ENCODE results near the gene TP53I13.

The TP53I13 gene

DNA sequence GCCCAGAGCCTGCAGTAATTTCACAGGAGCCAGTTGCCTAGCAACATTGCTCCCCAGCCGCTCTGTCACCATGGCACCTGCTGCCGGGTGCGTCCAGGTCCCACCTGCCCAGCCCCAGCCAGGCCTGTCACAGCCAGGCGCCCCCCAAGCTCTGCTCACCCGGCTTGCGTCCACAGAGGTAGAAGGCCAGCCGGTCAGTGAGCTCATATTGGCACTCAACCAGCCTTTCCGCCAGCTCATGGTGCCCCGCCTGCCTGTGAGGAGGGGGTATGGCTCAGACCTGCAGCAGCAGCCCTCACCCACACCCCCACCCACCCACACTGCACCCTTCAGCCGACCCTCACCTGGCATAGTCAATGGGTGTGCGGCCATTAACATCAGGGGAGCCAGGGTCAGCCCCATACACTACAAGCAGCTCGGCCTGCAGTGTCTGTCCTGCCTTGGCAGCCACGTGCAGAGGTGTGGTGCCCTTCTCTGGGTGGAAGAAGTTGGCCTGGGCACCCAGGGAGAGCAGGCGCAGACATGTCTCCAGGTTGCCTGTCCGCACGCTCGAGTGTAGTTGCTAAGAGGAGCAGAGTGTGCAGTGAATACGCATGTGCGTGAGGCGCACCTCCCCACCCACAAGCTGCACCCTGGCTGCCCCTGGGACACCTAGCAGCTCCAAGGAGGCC is 13.2 kb downstream of the TP53I13 start:
- H3K27ac ChIP-seq: no peak overlapping the region
- H3K9me3 ChIP-seq (ENCODE audit: low read depth, low read length): no peaks in the 10 kb centered on the region
- H3K4me3 ChIP-seq: no peak overlapping the region
- DNase-seq (ENCODE audit: low read depth, low spot score): no peak
- H3K9ac ChIP-seq (ENCODE audit: insufficient read length): no peak overlapping the region
- TF ChIP-seq POLR2AphosphoS5 (IDR thresholded peaks at IDR 0.05; ENCODE audit: borderline replicate concordance, low read depth, low read length) (no peak), EZH2 (IDR thresholded peaks at IDR 0.05) (no peak), FOXP2 (optimal IDR thresholded peaks at IDR 0.05; ENCODE audit: control extremely low read depth, extremely low read length, insufficient read depth) (no peak)
- H3K36me3 ChIP-seq (ENCODE audit: insufficient read depth, low read length): peaks cover 3% of the 10 kb centered on the region; the same call in 1 of the 2 replicates

DNA sequence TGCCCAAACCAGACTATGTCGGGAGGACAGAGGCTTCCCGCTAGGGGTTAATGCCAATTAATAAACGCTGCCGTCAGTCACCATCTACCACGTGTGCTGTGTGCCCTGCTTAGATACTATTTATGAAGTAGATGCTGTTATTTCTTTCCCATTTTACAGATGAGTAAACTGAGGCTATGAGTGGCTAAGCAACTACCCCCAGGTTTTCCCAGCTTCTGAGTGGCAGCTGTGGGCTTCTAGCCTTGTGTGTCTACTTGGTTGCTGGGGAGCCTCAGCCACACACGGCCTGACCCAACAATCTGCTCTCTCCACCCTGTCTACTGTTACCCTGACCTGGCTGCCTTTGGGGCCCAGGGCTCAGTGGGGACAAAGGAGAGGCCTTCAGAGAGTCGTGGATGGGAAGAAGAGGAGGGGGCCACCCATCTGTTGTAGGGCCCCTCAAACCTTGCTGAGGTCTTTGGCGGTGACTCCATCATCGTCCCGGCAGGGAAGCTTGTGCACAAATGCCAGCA is 13.8 kb downstream of the TP53I13 start:
- Histone ChIP-seq H3K27ac (no peak overlapping the region), H3K36me3 (ENCODE audit: insufficient read depth, low read length) (peaks cover 3% of the 10 kb centered on the region; the same call in 1 of the 2 replicates)

DNA sequence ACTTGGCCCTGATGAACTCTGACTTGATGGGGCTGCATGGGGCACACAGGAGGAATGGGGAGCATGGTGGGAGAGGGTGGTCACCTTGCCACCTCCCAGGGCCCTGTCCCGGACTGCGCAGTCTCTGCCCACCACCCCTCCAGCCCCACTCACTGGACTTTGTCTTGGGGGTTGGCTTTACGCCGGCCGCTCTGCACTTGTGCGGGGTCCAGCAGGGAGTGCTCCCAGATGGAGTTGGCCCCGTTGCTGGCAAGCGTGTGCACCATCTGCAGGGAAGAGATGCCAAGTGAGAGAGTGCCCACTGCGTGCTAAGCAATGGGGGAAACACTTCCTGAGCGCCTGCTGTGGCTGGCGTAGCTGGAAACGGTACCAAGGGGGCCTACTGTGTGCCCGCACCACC is 14.3 kb downstream of the TP53I13 start:
- TF ChIP-seq EZH2 (IDR thresholded peaks at IDR 0.05) (no peak), FOXP2 (optimal IDR thresholded peaks at IDR 0.05; ENCODE audit: control extremely low read depth, extremely low read length, insufficient read depth) (no peak), POLR2AphosphoS5 (IDR thresholded peaks at IDR 0.05; ENCODE audit: borderline replicate concordance, low read depth, low read length) (no peak)
- no peak for DNase-seq (ENCODE audit: low read depth, low spot score)
- no peak overlapping the region for H3K4me3 ChIP-seq
- H3K36me3 ChIP-seq (ENCODE audit: insufficient read depth, low read length): peaks cover 3% of the 10 kb centered on the region; the same call in 1 of the 2 replicates
- H3K27ac ChIP-seq: no peak overlapping the region
- H3K9ac ChIP-seq (ENCODE audit: insufficient read length): no peak overlapping the region
- H3K9me3 ChIP-seq (ENCODE audit: low read depth, low read length): no peaks in the 10 kb centered on the region

More for the DNA sequence above, 13.8 kb downstream of the TP53I13 start:
- H3K9ac ChIP-seq (ENCODE audit: insufficient read length): no peak overlapping the region
- H3K9me3 ChIP-seq (ENCODE audit: low read depth, low read length): no peaks in the 10 kb centered on the region
- no peak overlapping the region for H3K4me3 ChIP-seq
- TF ChIP-seq POLR2AphosphoS5 (IDR thresholded peaks at IDR 0.05; ENCODE audit: borderline replicate concordance, low read depth, low read length): no peak
- TF ChIP-seq FOXP2 (optimal IDR thresholded peaks at IDR 0.05; ENCODE audit: control extremely low read depth, extremely low read length, insufficient read depth): no peak
- TF ChIP-seq EZH2 (IDR thresholded peaks at IDR 0.05): no peak
- DNase-seq (ENCODE audit: low read depth, low spot score): no peak

DNA sequence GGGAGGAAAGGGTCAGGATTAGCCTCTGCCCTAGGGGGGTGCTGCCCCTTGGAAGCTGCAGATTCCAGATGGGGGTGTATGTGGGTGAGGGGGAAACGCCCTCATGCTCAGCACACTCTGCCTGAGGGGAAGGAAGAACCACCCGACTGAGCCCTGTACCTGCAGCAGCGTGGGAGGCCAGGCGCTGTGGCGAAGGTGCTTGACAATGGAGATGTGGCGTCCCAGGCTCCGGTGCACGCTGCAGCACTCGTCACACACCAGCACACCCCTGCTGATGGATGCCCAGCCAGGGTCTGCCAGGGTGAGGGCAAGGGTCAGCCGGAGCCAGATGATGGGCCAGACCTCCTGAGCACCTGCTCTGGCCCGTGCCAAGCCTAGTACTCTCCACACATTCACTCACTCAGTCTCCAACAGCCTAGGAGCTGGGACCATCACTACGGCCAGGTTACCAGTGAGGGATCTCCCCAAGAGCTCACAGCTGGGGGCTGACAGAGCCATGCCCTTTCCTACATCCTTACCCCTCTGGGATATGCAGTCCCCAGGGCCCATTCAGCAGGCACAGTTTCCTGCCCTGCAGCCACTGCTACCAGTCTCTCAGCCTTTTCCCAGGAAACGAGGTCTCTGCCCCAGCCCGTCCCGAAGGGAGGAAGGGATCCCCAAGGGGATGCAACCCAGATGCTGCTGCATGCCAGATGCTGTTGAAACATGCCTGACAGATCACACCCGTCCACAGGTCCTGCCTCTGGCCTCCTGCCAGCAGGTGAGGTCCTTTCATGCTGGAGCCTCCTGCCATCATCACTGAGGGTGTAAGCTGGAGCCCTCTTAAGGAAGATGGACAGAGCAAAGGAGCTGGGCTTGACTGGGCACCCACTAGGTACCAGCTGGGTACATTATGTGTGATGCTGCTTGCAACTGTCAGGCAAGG is 15.1 kb downstream of the TP53I13 start:
- TF ChIP-seq POLR2AphosphoS5 (IDR thresholded peaks at IDR 0.05; ENCODE audit: borderline replicate concordance, low read depth, low read length) (no peak), EZH2 (IDR thresholded peaks at IDR 0.05) (no peak), FOXP2 (optimal IDR thresholded peaks at IDR 0.05; ENCODE audit: control extremely low read depth, extremely low read length, insufficient read depth) (no peak)
- Histone ChIP-seq H3K27ac (no peak overlapping the region), H3K4me3 (no peak overlapping the region)

DNA sequence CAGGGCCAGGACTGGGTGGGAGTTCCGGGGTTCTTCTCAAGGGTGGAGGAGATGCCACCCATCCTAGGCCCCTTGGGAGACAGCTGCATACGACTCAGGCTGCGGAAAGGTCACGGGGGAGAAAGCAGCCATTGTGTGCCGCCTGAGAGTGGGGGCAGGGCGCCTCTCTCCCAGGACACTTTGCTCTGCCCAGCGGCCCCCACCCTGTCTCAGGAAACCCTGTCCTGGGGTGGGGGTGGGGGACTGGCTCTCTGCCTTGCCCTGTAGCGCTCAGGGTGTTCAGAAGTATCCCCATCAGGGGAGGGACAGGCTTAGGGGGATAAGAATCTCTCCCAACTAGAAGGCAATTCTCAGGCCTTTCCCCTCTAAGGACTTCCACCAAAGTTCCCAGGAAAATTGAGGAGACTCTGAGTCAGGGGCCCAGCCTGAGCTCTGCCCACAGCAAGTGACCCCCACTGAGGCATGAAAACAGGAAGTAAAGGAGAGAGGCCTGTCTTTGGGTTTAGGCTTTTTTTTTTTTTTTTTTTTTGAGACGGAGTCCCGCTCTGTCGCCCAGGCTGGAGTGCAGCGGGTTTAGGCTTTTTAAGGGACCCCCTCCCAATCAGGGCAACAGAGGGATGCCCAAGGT is 16.1 kb downstream of the TP53I13 start:
- no peak overlapping the region for H3K27ac ChIP-seq
- DNase-seq (ENCODE audit: low read depth, low spot score): no peak
- H3K36me3 ChIP-seq (ENCODE audit: insufficient read depth, low read length): peaks cover 3% of the 10 kb centered on the region; the same call in 1 of the 2 replicates
- H3K9ac ChIP-seq (ENCODE audit: insufficient read length): no peak overlapping the region
- no peaks in the 10 kb centered on the region for H3K9me3 ChIP-seq (ENCODE audit: low read depth, low read length)
- no peak for TF ChIP-seq POLR2AphosphoS5 (IDR thresholded peaks at IDR 0.05; ENCODE audit: borderline replicate concordance, low read depth, low read length)
- no peak for TF ChIP-seq EZH2 (IDR thresholded peaks at IDR 0.05)
- no peak for TF ChIP-seq FOXP2 (optimal IDR thresholded peaks at IDR 0.05; ENCODE audit: control extremely low read depth, extremely low read length, insufficient read depth)
- no peak overlapping the region for H3K4me3 ChIP-seq

More for the DNA sequence above, 15.1 kb downstream of the TP53I13 start:
- H3K36me3 ChIP-seq (ENCODE audit: insufficient read depth, low read length): peaks cover 3% of the 10 kb centered on the region; the same call in 1 of the 2 replicates
- H3K9me3 ChIP-seq (ENCODE audit: low read depth, low read length): no peaks in the 10 kb centered on the region
- no peak for DNase-seq (ENCODE audit: low read depth, low spot score)
- no peak overlapping the region for H3K9ac ChIP-seq (ENCODE audit: insufficient read length)

DNA sequence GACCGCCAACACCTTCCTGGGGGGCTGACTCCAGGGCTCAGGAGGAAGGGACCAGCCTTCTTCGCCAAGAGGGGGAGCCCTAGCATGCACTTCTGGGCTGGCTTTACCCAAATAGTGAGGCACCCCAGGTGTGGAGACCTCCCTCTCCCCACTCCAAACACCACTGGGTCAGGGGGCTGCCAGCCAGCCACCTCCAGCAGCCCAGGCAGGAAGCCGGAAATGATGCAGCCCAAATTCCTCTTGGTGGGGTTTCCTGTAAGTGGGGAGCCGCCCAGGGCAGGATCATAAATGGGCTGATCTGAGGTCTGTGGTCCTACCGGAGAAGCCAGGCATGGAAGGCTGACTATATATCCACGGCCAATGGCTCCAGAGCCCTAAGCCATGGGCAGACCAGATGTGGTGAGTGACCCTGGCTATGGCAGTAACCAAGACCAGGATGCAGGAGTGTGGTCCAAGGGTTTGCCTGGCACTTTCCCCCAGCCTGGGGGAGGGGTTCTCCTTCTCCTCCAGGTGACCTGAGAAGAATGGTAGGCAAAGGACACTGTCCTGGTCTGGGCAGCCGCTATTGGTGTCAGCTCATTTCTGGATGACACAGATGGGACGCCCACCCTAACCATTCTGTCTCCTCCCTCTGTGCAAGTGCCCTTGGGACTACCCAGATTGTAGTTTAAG is 16.7 kb downstream of the TP53I13 start:
- Histone ChIP-seq H3K4me3 (no peak overlapping the region), H3K9me3 (ENCODE audit: low read depth, low read length) (no peaks in the 10 kb centered on the region), H3K36me3 (ENCODE audit: insufficient read depth, low read length) (peaks cover 3% of the 10 kb centered on the region; the same call in 1 of the 2 replicates), H3K27ac (no peak overlapping the region), H3K9ac (ENCODE audit: insufficient read length) (no peak overlapping the region)
- no peak for TF ChIP-seq POLR2AphosphoS5 (IDR thresholded peaks at IDR 0.05; ENCODE audit: borderline replicate concordance, low read depth, low read length)
- TF ChIP-seq EZH2 (IDR thresholded peaks at IDR 0.05): no peak
- no peak for TF ChIP-seq FOXP2 (optimal IDR thresholded peaks at IDR 0.05; ENCODE audit: control extremely low read depth, extremely low read length, insufficient read depth)
- DNase-seq (ENCODE audit: low read depth, low spot score): no peak

DNA sequence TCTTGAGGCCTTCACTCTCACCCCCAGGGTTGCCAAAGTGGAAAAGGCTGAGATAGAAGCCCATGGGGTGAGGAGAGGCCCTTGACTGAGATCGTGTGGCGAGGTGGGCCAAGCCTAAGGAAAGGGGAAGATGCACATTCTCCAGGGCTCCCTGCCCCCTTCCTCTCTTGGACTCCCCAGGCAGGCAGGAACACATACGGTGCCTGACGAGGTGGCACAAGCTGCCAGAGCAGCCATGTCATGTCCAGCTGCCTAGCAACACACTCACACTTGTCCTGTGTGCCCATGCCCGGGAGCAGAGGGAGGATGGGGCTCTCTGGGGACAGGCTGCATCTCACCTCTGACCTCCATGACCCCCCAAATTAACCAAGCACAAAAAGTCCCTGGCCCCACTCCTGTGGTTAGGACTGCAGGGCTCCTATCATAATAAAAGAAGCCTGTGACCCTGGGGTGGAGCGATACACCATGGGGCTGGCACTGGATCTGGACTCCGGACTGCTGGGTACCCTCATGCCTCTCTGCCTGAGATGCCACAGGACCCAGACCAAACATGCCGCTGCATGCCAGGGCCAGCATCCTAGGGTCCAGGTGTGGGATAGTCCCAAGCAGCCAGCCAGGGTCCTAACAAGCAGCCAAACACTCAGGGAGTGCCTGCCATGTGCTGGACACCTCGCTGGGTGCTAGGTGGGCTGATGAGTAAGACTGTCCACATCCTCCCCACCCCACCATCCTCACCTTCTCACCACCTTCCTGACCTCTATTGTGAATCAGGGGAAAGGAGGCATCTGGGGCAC is 18.4 kb downstream of the TP53I13 start:
- no peak for DNase-seq (ENCODE audit: low read depth, low spot score)
- Histone ChIP-seq H3K9me3 (ENCODE audit: low read depth, low read length) (no peaks in the 10 kb centered on the region), H3K4me3 (no peak overlapping the region), H3K36me3 (ENCODE audit: insufficient read depth, low read length) (peaks cover 3% of the 10 kb centered on the region; the same call in 1 of the 2 replicates), H3K9ac (ENCODE audit: insufficient read length) (no peak overlapping the region), H3K27ac (no peak overlapping the region)
- no peak for TF ChIP-seq POLR2AphosphoS5 (IDR thresholded peaks at IDR 0.05; ENCODE audit: borderline replicate concordance, low read depth, low read length)

Measured in SK-N-MC (cell line).